ENCODE data around the gene CRADD. TPM values are rescaled to one million over a fixed set of nuclear protein-coding genes. Genes with fewer than 3 reads are reported as not detected.
"Not testable (repeated sequence)": the region's sequence is repeated elsewhere in the genome, so short reads cannot be mapped to it uniquely, and the experiment has no call there.

CRADD gene
- total and polyA plus RNA-seq, 10 of the 15 experiments (the other 5 are each of a cell fraction or from before 2014, with no cell fraction given), result 7.6 to 15.5 (median 11.7) TPM

GRCh38 chr12:93639406-93639805 lies 37.8 kb upstream of the CRADD start (continued):
- no peak for TF ChIP-seq CTCF (IDR thresholded peaks at IDR 0.05 in 2 of 3, conservative IDR thresholded peaks at IDR 0.05 in 1 of 3; ENCODE audit: control insufficient read depth in 2 of 3, extremely low read depth in 1 of 3, insufficient read depth in 1 of 3, low read depth in 3 of 3, low read length in 3 of 3)
- no peak for TF ChIP-seq ZNF207 (IDR thresholded peaks at IDR 0.05; ENCODE audit: borderline replicate concordance)
- no peak for TF ChIP-seq CHD2 (IDR thresholded peaks at IDR 0.05; ENCODE audit: borderline replicate concordance, low read depth, low read length)
- TF ChIP-seq NFYA (IDR thresholded peaks at IDR 0.05; ENCODE audit: borderline replicate concordance, low read depth, low read length), result no peak

DNA sequence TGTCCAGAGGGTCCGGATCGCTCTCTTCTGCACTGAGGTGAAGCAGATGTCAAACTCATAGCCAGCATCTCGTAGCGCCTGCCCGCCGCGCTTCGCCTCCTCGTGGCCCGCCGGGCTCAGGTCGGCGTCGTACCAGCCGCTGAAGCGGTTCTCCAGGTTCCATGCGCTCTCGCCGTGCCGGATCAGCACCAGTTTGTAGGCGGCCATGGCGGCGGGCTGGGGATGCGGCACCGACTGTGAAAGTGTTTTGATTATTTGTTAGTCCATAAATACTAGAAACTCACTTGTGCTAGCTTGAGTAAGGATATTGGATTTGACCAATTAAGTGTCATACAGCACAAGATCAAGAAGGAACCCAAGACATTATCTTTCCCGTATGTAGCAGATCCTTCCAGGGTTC lies 35.8 kb upstream of the CRADD start:
- intact Hi-C loops (cut with micrococcal nuclease; ENCODE audit: unreplicated experiment); POLR2A ChIA-PET; SMC1A ChIA-PET (ENCODE audit: uncharacterized antibody, unreplicated experiment); ATAC-seq; RAD21 ChIA-PET (ENCODE audit: unreplicated experiment); H3K9ac ChIP-seq (ENCODE audit: control insufficient read depth, insufficient read depth, low read length); FAIRE-seq; H3K27me3 ChIP-seq (replicated peaks in 1 of 2; ENCODE audit: control insufficient read depth in 2 of 2, insufficient read depth in 2 of 2, low read length in 1 of 2); H3K4me3 ChIP-seq; BruUV-seq (replicated peaks); H3K36me3 ChIP-seq (ENCODE audit: control insufficient read depth in 2 of 2, insufficient read depth in 2 of 2, low read length in 1 of 2); H3K9me3 ChIP-seq (replicated peaks; ENCODE audit: control insufficient read depth, insufficient read depth, low read length); H2AFZ ChIP-seq (ENCODE audit: control insufficient read depth, low read depth, low read length); CTCF ChIA-PET; H3K27ac ChIP-seq (ENCODE audit: control insufficient read depth, insufficient read depth); H4K20me1 ChIP-seq (ENCODE audit: control insufficient read depth, insufficient read depth); H3K4me1 ChIP-seq (ENCODE audit: control insufficient read depth, insufficient read depth, low read length); DNase-seq (ENCODE audit: low read depth, low spot score); in situ Hi-C loops (cut with MboI); H3K79me2 ChIP-seq (ENCODE audit: control insufficient read depth, insufficient read depth, low read length); H3K4me2 ChIP-seq (ENCODE audit: control insufficient read depth, insufficient read depth): not testable (repeated sequence)
- WGBS (ENCODE audit: insufficient coverage, insufficient replicate concordance, low lambda C conversion rate, missing lambda C conversion rate), result over 99% methylated on average over 6 of the region's 26 CpGs

Data from GM12878 (cell line).